ENCODE data around the gene COX6B2.
"Not testable (repeated sequence)": the region's sequence is repeated elsewhere in the genome, so short reads cannot be mapped to it uniquely, and the experiment has no call there.

COX6B2 gene

DNA sequence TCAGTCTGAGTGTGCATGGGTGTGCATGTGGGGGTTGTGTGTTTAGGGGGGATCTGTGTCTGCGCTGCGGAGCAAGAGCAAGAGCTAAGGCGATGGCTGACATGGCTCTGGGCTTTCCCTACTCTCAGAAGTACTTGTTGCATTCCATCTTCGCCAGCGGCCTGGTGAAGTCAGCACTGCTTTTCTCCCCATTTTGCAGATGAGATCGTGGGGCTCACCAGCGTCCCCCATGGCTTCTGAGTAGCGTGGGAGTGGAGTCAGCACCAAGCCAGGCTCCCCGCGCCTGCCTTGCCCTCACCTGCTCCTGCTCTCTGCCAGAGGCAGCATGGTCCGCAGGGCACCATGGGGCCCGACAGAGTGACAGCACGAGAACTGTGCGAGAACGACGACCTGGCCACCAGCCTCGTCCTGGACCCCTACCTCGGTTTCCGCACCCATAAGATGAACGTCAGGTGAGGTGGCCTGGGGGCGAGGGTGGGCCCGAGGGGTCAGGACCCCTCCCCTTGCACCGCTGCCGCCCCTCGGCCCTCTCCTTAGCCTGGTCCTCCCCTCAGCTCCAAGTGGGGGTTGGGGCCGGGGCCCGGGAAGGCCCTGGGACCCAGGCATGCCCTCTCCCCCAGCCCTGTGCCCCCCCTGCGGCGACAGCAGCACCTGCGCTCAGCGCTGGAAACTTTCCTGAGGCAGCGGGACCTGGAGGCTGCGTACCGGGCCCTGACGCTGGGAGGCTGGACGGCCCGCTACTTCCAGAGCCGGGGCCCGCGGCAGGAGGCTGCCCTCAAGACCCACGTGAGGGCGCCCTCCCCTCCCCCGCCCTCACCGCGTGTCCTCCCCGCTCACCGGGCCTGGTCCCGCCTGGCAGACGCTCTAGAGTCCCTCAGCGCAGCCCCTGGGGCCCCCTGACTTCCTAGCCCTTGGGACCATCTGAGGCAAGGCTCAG, 12.7 kb downstream of the COX6B2 start:
- no peak for DNase-seq

DNA sequence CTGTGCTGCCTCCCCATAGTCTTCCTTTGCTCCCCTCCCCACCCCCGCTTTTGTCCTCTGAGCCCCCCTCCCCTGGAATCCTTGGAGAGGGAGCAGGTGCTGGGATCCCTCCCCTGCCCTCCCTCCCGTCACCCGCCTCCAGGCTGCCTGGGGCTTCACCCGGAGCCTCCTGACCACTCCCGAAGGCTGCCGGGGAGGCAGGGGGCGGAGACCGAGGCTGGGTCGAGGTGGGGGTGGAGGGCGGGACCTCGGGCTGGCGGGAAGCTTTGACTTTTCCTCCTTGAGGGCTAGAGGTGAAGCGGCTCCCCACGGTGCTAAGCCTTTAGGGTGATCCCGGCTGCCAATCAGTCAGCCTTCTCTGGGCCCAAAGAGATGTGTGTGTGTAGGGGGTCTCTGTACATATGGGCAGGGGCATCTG, 13.3 kb downstream of the COX6B2 start:
- peak; percentile 83 to 85 for DNase-seq

DNA sequence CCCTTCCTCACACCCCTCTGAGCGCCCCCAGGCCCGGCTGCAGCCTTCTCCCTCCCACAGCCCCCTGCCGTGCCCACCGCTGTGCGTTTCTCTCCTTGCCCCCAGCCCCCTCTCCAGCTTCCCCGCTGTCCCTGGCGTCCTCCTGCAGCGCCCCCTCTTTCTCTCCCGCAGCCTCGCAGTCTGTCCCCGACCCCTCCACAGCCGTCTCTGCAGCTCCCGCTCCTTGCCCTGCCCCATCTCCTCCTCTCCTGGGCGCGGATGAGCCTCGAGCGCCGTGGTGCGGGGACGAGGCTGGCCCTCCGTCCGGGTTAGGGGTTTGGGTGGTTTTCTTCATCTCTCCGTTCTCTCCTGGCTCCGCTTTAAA, 13.8 kb downstream of the COX6B2 start:
- DNase-seq: peak; percentile 17 to 34

DNA sequence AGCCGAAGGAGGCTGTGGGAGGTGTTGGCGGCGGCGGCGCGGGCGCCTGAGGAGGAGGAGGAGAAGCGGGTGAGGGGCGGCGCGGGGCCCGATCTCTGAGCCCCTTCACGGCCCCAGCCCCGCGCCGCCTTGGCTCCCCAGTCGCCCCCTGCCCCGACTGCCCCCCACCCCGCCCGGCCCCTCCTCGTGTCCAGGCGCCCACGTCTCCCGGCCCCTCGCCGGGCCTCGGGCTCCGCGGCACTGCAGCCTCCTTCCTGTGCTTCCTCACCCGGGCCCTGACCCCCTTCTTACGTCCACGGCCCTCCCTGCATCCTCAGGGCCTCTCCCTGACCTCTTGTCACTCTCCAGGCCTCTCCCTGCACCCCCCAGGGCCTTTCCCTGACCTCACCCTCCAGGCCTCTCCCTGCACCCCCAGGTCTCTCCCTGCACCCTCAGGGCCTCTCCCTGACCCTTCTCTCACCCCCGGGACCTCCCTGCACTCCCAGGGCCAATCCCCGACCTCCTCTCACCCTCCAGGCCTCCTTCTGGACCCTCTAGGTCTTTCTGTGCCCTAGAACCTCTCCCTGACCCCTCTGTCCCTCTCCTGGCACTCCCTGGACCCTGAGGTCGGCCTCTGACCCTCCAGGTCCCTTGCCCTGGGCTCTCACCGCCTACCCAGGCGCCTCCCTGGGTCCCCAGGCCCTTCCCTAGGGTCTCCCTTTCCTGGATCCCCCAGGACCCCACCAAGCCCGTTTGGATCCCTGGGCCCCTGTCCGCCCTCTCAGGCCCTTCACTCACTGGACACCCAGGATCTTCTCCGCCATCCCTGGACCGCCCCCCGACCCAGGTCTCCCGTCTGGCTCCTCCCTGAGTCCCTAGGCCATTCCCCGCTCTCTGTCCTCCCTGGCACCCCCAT, 14.4 kb downstream of the COX6B2 start:
- DNase-seq: peak; percentile 24 to 35

DNA sequence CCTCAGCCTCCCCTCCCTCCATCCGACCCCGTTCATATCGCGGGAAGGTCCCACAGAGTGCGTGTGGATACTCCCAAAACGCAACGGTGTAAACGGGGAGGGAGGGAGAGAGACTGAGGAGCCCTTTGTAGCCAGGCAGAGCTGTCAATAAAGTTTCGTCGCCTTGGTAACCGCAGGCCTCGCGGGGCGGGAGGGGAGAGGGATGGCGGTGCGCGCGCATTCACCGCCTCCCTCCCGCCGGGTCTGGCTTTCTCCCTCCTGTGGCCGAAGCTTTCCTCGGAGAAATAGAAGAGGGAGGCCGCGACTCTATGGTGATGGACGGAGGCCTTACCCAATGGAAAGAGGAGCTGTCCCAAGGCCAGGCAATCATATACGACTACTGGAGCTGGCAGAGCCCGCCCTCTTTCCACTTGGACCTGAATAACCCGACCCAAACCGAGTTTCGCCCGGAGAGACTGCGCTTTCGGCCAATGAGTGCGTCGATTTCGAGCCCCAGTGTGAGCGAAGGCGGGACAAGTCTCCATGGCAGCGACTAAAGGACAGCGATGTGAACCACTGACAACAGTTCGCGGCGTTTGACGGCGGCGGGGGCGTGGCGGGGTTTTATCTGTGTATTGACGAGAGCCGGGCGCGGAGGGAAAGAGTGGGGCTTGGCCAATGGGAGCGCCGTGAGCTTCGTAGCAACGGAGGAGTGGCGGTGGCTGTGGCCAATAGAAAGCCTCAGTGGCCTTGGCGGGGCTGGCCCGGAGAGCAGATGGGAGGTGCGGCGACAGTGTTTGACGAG, 15.2 kb downstream of the COX6B2 start, which contains the start of gene KMT5C:
TSS of gene KMT5C (plus strand) at position 772 of the 784 bp plus-strand sequence. CDS start 2,061 bp downstream, outside the sequence.
- peak; percentile 100 for DNase-seq

DNA sequence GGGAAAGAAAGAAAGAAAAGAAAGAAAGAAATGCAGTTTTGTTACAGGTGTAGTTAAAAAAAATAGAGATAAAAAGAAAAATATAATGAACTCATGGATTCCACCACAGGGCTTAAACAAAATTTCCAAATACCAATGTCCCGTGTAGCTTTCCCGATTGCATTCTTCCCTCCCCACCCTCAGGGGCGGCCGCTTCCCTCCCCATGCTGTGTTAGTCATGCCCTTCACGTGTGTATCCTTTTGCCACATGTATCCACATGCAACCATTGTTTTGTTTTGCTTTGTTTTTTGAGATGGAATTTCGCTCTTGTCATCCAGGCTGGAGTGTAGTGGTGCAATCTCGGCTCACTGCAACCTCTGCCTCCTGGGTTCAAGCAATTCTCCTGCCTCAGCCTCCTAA, 18.4 kb downstream of the COX6B2 start:
- no peak for DNase-seq

DNA sequence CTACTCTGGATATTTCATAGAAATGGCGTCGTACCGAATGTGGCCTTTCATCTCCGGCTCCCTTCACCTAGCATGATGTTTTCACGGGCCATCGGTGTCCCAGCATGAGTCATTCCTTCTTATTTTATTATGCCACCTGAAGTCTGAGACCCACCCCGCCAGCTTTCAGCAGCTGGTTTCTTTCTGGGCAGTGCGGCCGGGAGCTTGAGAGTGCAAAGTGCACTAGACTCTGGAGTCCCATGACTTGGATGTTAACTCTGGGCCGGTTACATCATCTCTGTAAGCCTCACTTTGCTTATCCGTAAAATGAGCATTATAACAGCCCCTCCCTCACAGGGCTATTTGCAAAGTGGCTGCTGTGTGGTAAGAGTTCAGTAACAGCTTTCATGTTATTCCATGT, 20.6 kb downstream of the COX6B2 start:
- DNase-seq: no peak

DNA sequence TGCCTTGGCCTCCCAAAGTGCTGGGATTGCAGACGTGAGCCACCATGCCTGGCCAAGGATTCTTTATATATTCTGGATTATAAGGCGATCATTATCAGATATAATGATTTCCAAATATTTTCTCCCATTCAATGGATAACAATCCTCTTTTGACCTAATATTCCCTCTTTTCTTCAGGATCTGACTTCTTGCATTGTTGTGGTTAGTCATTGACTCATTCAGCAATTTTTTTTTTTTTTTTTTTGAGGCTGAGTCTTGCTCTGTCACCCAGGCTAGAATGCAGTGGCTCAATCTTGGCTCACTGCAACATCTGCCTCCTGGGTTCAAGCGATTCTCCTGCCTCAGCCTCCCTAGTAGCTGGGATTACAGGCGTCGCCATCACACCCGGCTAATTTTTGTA, 24.7 kb downstream of the COX6B2 start:
- DNase-seq: not testable (repeated sequence)

DNA sequence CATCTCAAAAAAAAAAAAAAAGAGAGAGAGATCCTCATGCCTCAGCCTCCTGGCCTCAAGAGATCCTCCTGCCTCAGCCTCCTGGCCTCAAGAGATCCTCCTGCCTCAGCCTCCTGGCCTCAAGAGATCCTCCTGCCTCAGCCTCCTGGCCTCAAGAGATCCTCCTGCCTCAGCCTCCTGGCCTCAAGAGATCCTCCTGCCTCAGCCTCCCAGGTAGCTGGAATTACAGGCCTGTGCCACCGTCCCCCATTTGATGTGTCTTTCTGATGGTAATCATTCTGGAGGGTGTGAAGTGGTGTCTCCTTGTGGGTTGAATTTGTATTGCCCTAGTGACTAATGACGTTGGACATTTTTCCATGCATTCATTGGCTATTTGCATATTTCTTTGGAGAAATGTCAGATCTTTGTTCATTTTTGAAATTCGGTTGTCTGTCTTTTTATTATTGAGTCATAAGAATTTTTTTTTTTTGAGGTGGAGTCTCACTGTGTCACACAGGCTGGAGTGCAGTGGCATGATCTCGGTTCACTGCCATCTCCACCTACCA, 25.7 kb downstream of the COX6B2 start:
- DNase-seq: not testable (repeated sequence)

DNA sequence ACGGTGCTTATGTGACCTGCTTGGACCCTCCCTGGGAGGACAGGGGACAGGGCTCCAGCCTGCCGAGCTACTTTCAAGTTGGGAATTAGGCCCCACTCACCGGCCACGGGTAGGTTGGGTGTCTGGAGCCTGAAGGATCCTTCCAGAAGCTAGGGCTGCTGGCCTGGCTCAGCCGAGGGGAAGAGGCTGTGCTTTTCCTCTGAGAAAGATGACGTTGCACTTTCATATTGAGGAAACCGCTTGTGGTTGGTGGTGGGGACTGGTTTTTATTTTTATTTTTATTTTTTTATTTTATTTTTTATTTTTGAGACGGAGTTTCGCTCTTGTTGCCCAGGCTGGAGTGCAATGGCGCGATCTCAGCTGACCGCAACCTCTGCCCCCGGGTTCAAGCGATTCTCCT, 29.3 kb downstream of the COX6B2 start, which contains the start of gene TMEM150B:
TSS of gene TMEM150B (minus strand) at position 170 of the 400 bp plus-strand sequence. CDS start 4,305 bp downstream, outside the sequence.
- DNase-seq: no peak

DNA sequence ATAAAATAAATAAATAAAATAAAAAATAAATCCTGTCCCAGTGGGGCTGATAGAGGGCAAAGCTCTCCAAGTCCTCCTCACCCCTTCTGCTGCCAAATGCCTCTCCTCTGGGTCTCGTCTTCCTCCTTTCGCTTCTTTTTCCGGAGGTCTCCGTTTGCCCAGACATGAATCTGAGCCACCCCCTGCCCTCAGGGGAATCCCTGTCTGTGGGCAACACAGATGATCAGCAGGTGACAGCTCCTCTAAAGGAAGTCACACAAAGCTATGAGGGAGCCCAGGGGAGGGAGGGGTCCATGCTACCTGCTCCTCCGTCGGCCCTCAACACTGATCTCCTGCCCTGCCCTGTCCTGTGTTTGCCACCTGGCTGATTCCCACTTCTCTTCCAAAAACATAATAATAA, 29.9 kb downstream of the COX6B2 start:
- DNase-seq: no peak

DNA sequence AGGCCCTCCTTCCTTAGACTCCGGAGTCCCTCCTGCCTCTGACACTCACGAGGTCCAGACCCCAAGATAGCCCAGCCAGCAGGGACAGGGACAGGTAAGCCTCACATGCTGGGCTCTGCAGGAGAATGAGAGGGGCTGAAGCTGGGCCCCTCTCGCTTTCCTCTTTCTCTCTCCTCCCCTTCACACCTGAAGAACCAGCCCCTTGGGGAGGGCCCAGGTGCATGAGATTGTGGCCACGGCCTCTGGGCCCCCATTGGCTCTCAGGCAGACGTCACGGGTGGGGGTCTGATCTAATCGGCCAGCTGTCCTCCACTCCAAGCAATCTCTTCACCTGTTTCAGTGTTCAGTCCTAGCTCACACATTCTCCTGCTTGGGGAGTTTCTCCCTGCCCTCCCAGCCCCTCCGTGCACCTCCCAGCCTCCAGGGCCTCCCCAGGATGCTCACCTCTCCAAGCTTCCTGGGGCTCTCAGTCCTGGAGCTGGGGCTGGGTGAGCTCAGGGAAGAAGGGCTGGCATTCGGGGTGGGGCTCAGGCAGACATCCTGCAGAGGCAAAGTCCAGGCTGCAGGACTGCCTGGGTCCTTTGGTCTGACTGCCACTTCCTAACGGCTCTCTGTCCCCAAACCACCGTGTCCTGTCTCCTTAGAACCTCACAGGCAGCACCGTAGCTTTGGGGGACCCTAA, 32.2 kb downstream of the COX6B2 start:
- no peak for DNase-seq

DNA sequence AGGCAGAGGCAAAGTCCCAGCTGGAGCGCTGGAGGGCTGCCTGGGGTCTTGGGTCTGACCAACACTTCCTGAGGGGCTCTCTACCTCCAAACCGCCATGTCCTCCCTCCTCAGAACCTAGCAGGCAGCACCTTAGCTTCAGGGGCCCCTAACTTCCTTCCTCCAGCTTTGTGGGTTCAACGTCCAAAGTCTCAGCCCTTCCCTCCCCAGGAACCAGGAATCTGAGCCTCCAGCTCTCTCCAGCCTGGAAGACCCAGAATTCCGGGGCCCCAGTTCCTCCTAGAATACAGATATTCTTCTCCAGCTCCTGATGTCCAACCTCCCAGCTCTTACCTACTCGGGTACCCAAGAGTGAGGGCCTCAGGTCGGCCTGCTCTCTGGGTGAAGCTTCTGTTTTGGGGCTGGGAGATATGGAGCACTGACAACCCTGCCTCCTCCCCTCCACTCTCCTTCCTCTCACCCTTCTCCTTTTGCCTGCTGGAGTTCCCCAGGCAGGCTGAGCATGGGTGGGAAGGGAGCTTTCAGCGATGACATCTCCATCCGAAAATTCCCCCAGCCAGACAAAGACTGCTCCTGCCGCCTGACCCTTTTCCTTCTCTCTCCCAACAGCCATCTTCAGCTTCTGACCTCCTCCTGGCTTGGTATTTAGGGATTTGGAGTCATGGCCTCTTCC, 32.9 kb downstream of the COX6B2 start:
- DNase-seq: no peak

DNA sequence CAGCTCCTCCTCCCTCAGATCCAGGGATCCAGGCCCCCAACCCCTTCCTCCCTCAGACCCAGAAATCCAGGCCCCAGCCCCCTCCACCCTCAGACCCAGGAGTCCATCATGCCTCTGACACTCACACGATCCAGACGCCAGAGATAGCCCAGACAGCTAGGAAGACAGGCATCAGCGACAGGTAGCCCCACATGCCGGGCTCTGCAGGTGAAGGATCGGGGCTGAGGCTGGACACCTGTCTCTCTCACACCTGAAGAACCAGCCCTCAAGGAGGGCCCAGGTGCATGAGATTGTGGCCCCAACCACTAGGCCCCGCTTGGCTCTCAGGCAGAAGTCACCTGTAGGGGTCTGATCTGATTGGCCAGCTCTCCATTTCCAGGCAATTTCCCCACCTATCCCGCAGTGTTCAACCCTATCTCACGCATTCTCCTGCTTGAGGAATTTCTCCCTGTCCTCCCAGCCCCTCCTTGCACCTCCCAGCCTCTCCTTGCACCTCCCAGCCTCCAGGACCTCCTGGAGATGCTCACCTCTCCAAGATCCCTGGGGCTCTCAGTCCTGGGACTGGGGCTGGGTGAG, 33.6 kb downstream of the COX6B2 start:
- DNase-seq: no peak

DNA sequence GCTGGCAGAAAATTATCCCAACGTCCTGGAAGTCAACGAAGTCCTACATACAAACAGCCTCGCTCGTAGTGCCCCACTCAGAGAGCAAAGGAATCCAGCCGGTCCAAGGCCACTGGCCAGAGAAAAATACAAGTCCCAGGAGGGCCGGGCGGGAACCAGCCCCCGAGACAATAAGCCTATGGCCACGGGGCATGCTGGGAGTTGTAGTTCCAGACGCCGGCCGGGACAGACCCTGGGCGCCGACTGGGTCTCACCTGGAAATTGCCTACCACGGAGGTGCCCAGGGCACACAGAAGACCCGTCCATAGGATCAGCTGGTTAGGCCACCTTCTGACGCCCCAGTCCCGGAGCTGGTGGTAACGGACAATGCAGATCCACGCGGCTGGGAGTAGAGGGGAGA, 34.7 kb downstream of the COX6B2 start:
- no peak for DNase-seq

DNA sequence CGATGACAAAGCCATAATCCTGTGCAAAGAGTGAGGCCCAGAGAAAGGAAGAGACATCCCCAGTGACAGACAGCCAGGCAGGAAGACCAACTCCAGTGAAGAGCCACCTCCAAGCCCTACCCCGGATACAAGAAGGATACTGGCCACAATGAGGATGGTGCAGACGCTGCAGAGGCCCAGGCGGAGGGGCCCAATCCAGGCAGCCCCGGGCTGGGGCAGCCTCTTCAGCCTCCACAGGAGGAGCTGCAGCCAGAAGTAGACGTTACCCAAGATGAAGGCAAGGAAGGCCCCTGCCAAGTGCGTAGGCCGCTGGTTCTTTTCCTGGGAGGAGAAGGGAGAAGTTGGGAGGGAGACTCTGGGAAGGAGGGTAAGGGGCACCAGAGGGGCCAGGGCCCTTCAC, 37.9 kb downstream of the COX6B2 start:
- DNase-seq: no peak

DNA sequence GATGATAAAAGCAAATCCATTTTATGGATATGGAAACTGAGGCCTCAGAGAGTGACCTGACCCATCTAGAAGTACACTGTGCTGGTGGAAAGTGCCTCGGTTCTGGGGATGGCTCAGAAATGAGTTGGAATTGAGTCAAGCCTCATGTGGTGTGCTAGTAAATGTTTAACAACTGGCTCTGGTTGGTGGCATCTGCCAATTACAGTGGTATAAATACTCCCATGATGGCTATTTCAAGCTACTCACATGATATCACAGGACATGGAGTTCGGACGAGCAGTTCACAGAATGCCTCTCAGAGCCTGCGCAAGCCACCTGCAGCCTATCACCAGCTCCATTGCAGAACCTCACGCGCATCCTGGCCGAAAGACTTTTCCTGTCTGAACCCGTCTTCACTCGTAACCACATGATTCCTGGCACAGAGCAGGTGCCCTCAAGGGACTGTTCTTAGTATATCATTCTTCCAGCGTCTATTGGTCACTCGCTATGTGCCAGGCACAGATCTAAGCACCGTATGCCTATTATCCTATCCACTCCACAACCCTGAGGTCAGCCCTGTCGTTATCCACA, 38.5 kb downstream of the COX6B2 start:
- DNase-seq: no peak

DNA sequence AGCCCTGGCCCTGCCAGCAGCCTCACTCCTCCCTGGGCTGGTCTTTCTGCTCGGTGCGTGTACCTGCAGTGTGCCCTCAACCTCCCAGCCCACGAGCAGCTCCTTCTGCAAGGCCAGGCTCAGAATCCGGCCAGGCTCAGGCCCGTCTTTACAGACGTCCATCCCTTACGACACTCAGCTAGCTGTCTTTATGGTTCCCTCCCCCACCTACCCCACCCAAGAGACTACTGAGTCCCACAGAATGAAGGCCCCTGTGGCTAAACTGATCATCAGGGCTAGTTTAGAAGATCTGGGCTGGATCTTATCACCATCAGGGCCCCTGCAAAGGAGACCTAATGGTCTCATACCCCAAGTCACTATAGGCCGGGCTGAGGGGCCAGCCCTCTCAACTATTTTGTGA, 40.1 kb downstream of the COX6B2 start:
- no peak for DNase-seq

DNA sequence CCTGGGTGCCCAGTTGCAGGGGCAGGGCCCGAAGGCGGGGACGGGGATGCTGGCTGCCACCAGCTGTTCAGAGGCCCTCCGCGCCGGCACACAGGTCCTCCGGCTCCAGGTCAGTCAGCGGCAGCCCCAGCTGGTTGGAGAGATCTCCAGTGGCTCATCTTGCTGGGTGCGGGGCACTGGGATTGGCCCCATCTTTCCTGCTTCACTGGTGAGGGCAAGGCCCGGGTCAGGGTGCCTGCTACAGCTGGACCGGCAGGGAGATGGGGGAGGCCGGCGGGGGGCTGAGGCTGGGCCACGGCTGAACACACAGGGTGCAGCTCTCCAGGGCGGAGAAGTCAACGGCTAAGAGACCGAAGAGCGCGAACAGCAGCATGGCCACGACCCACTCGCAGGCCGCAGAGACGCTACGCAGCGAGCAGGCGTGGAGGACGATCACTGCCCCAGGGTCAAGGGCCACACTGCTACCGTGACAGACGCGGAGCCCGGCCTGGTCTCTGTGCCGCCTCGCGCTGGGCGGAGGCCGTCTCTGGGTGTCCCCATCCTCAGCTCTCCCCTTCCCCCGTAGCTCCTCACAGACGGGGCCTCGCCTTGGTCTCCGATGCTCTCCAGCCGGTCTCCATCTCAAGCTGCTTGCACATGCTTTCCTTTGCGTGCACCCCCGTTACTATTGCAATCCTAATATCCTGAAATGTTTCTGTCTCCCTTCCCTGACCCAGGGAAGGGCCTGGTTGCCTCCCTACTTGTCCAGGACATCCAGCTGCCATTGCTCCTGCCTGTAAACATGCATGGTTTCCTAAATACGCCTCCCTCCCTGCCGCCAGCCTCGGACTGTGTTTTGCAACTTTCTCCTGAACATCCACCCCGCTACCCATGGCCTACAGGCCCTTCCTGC, 41.7 kb downstream of the COX6B2 start:
- DNase-seq: no peak
